GM12891 (cell line): ENCODE results near the gene CLPTM1.

ENCODE experiments used
- PAX5 ChIP-seq: IDR thresholded peaks from 2 replicates; pipeline ENCODE4 v1.6.1; 2011; ENCODE audit warnings: low read length, moderate library complexity, mild to moderate bottlenecking; ENCODE audit not compliant: insufficient read depth, severe bottlenecking
- POLR2A ChIP-seq: IDR thresholded peaks from 2 replicates; pipeline ENCODE4 v1.6.1; 2011; ENCODE audit warnings: low read depth, low read length, control low read depth
- POLR2AphosphoS5 ChIP-seq: IDR thresholded peaks from 2 replicates; pipeline ENCODE4 v1.6.1; 2011; ENCODE audit warnings: low read depth, low read length, control low read depth
- POU2F2 ChIP-seq: IDR thresholded peaks from 2 replicates; pipeline ENCODE4 v1.6.1; 2011; ENCODE audit warnings: low read depth, mild to moderate bottlenecking, control low read depth, low read length, moderate library complexity
- SPI1 ChIP-seq: IDR thresholded peaks from 2 replicates; pipeline ENCODE4 v1.6.1; 2011; ENCODE audit warnings: low read depth, low read length, control low read depth
- TAF1 ChIP-seq: IDR thresholded peaks from 2 replicates; pipeline ENCODE4 v1.6.1; 2011; ENCODE audit warnings: low read depth, low read length, control low read depth

GRCh38 chr19:44908836-44909261 lies 46.3 kb upstream of the CLPTM1 start:
- TF ChIP-seq POLR2A (no peak), POLR2AphosphoS5 (no peak), SPI1 (no peak), PAX5 (no peak), TAF1 (no peak), POU2F2 (no peak)
